T-helper 1 cell treated with Interleukin-12 subunit alpha and Interleukin-12 subunit beta and Interleukin-4 antibody, amounts not matched to agents 30 μg/mL and 1 μg/mL, for 36 hours (primary cell): ENCODE measurements around the gene AHI1.

Source experiments
- H3K27ac Mint-ChIP-seq: one replicate; pipeline ENCODE4 v1.8.0; 2021; ENCODE audit warnings: mild to moderate bottlenecking, mixed read lengths
- H3K27me3 Mint-ChIP-seq: one replicate; pipeline ENCODE4 v1.8.0; 2021; ENCODE audit warnings: low read depth, mixed read lengths
- H3K36me3 Mint-ChIP-seq: one replicate; pipeline ENCODE4 v1.8.0; 2021; ENCODE audit warnings: low read depth, mixed read lengths
- H3K4me1 Mint-ChIP-seq: one replicate; pipeline ENCODE4 v1.8.0; 2021; ENCODE audit warnings: low read depth, mixed read lengths
- H3K4me3 Mint-ChIP-seq: one replicate; pipeline ENCODE4 v1.8.0; 2021; ENCODE audit warnings: mild to moderate bottlenecking, moderate library complexity, mixed read lengths
- H3K9me3 Mint-ChIP-seq: one replicate; pipeline ENCODE4 v1.8.0; 2021; ENCODE audit warnings: mixed read lengths

Gene AHI1

GRCh38 chr6:135281964-135282363 lies 215.6 kb downstream of the AHI1 start:
- peaks cover 3% of the 10 kb centered on the region for H3K4me1 Mint-ChIP-seq
- peaks cover 5% of the 10 kb centered on the region for H3K27me3 Mint-ChIP-seq
- no peak overlapping the region for H3K27ac Mint-ChIP-seq
- peaks cover 2% of the 10 kb centered on the region for H3K36me3 Mint-ChIP-seq
- no peak overlapping the region for H3K4me3 Mint-ChIP-seq
- no peaks in the 10 kb centered on the region for H3K9me3 Mint-ChIP-seq

- H3K36me3 Mint-ChIP-seq = peaks cover 2% of the 10 kb centered on the region
- peaks cover 8% of the 10 kb centered on the region for H3K27me3 Mint-ChIP-seq
- H3K27ac Mint-ChIP-seq = no peak overlapping the region
- no peaks in the 10 kb centered on the region for H3K4me1 Mint-ChIP-seq
- H3K9me3 Mint-ChIP-seq = no peaks in the 10 kb centered on the region
- no peak overlapping the region for H3K4me3 Mint-ChIP-seq
Measured at GRCh38 chr6:135281227-135281626, 216.3 kb downstream of the AHI1 start.

DNA sequence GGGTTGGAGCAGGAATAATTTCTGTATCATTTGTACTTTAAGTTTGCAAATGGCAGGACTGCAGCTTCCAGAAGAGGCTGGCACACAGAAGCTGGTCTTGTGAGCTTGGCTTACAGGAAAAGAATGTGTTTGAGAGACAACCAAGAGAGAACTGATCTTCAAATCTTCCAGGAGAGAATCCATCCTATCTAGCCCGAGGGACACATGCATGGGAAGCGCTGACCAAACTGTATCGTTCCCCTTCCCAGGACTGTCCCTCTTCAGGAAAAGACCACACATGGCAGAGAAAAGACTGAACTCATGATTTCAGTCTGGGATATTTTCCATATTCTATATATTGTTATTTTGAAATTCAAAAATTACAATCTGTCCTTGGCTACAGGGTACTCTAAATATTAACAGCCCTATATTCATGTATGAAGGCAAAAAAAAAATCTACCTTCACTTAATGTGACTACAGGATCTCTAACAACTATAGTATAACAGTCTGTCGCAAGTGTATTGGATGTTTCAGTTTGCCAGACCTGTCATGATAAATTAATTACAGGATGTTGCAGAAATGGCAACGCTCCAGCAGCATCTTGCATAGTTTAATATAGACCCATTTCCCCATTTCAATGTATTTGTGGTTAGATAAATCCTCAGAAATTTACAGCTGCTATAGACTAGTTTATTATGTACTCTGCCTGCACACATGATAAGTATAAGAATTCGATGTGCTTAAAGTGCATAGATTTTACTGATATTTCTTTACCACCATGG lies 217.0 kb downstream of the AHI1 start:
- no peaks in the 10 kb centered on the region for H3K36me3 Mint-ChIP-seq
- no peak overlapping the region for H3K4me3 Mint-ChIP-seq
- H3K9me3 Mint-ChIP-seq = no peaks in the 10 kb centered on the region
- peaks cover 12% of the 10 kb centered on the region for H3K27me3 Mint-ChIP-seq
- H3K27ac Mint-ChIP-seq = no peak overlapping the region
- no peaks in the 10 kb centered on the region for H3K4me1 Mint-ChIP-seq

- Mint-ChIP-seq H3K4me1 (no peaks in the 10 kb centered on the region), H3K27me3 (peaks cover 20% of the 10 kb centered on the region), H3K4me3 (no peak overlapping the region), H3K36me3 (no peaks in the 10 kb centered on the region), H3K9me3 (no peaks in the 10 kb centered on the region), H3K27ac (no peak overlapping the region)
Measured at GRCh38 chr6:135277422-135277821, 220.1 kb downstream of the AHI1 start.

- no peaks in the 10 kb centered on the region for H3K9me3 Mint-ChIP-seq
- H3K4me3 Mint-ChIP-seq = no peak overlapping the region
- H3K36me3 Mint-ChIP-seq = no peaks in the 10 kb centered on the region
- no peaks in the 10 kb centered on the region for H3K4me1 Mint-ChIP-seq
- no peak overlapping the region for H3K27ac Mint-ChIP-seq
- peaks cover 20% of the 10 kb centered on the region for H3K27me3 Mint-ChIP-seq
Measured at GRCh38 chr6:135274561-135275293, 222.8 kb downstream of the AHI1 start.

DNA sequence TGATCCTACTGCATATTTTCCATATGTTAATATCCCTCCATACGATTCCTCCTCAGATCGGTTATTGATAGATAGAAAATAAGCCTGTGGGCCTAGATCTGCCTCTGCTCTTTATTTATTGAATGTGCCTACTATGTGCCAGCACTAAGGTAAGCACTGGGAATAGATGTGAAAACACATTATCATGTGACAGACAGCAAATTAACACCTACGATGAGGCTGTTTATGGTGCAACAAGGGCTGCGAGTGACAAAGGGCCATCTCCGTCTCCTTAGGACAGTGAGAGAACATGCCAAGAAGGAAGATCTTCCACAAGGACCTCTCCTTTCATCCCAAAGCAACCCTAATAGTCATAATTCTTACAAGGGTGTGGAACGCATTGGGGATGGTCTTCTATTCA lies 225.9 kb downstream of the AHI1 start:
- Mint-ChIP-seq H3K4me1 (no peaks in the 10 kb centered on the region), H3K27ac (no peak overlapping the region), H3K27me3 (peaks cover 13% of the 10 kb centered on the region), H3K4me3 (no peak overlapping the region), H3K9me3 (no peaks in the 10 kb centered on the region), H3K36me3 (no peaks in the 10 kb centered on the region)

- Mint-ChIP-seq H3K27ac (no peak overlapping the region), H3K9me3 (no peaks in the 10 kb centered on the region), H3K4me1 (no peaks in the 10 kb centered on the region), H3K27me3 (peaks cover 12% of the 10 kb centered on the region), H3K4me3 (no peak overlapping the region), H3K36me3 (no peaks in the 10 kb centered on the region)
Measured at GRCh38 chr6:135270676-135271536, 226.6 kb downstream of the AHI1 start.

DNA sequence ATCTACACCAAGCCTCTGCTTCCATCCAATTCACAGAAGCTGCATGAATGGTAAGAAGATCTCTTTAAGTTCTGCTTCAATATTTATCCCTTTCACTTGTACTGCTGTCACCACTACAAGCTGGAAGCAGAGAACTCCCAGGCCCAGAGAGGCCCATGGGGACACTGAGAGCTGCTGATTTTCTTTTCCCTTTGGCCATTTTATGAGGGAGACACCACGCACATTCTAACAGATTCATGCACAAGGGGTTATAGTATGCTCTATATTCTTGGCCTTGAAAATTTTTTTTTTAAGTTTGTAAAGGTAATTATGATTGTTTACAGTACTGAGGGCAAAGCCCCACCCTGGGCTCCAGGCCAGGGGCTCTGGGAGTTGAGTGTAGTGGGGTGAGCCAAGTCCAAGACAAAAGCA lies 228.1 kb downstream of the AHI1 start:
- Mint-ChIP-seq H3K4me3 (no peak overlapping the region), H3K27me3 (no peaks in the 10 kb centered on the region), H3K9me3 (no peaks in the 10 kb centered on the region), H3K4me1 (no peaks in the 10 kb centered on the region), H3K36me3 (no peaks in the 10 kb centered on the region), H3K27ac (no peak overlapping the region)

- Mint-ChIP-seq H3K27ac (no peak overlapping the region), H3K9me3 (no peaks in the 10 kb centered on the region), H3K36me3 (no peaks in the 10 kb centered on the region), H3K27me3 (no peaks in the 10 kb centered on the region), H3K4me3 (no peak overlapping the region), H3K4me1 (no peaks in the 10 kb centered on the region)
Measured at GRCh38 chr6:135268740-135269139, 228.8 kb downstream of the AHI1 start.

- Mint-ChIP-seq H3K9me3 (no peaks in the 10 kb centered on the region), H3K27me3 (no peaks in the 10 kb centered on the region), H3K27ac (no peak overlapping the region), H3K4me1 (no peaks in the 10 kb centered on the region), H3K4me3 (no peak overlapping the region), H3K36me3 (no peaks in the 10 kb centered on the region)
Measured at GRCh38 chr6:135268263-135268662, 229.3 kb downstream of the AHI1 start.

DNA sequence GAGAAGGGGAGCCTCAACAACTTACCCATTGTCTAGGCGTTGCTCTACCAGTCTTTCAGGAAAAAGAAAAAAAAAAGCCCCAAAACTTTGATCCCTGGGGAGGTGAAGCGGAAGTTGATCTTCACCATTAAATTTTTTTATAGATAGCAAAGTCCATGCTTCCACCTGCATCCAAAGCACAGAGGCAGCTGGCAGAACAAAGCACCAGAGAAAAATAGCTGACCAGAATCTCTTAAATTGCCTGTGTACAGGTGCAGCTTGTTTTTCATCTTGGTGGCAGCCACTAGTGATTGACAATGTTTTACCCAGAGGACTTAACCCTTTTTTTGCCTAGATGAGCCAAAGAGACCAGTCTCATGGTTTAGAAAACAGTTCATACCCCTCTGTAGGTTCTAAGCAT lies 230.5 kb downstream of the AHI1 start:
- Mint-ChIP-seq H3K4me1 (no peaks in the 10 kb centered on the region), H3K27me3 (no peaks in the 10 kb centered on the region), H3K27ac (no peak overlapping the region), H3K4me3 (no peak overlapping the region), H3K9me3 (no peaks in the 10 kb centered on the region), H3K36me3 (no peaks in the 10 kb centered on the region)

GRCh38 chr6:135266675-135267074 lies 230.9 kb downstream of the AHI1 start:
- Mint-ChIP-seq H3K9me3 (no peaks in the 10 kb centered on the region), H3K27ac (no peak overlapping the region), H3K4me1 (no peaks in the 10 kb centered on the region), H3K36me3 (no peaks in the 10 kb centered on the region), H3K4me3 (no peak overlapping the region), H3K27me3 (no peaks in the 10 kb centered on the region)

DNA sequence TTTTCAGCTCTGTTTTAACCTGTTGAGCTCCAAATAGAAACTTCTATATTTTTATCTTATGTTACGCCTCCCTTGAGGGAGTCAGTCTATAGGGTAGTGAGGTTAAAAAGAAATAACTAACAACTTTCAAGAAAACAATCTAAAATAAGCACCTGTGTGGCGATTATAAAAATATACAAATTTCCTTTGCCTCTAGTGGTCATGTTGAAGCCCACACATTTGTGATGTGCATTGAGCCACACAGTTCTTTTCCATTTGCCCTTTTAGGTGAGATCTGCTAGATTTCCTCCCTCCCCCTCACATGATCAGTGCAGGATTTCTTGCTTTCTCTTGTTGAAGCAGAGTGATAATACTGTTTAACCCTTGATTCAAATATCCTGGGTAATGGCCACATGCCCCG lies 232.3 kb downstream of the AHI1 start:
- no peaks in the 10 kb centered on the region for H3K9me3 Mint-ChIP-seq
- H3K27ac Mint-ChIP-seq = no peak overlapping the region
- no peaks in the 10 kb centered on the region for H3K36me3 Mint-ChIP-seq

GRCh38 chr6:135261872-135262725 lies 235.4 kb downstream of the AHI1 start:
- H3K27ac Mint-ChIP-seq = no peak overlapping the region

More for the DNA sequence above, 232.3 kb downstream of the AHI1 start:
- Mint-ChIP-seq H3K27me3 (no peaks in the 10 kb centered on the region), H3K4me1 (no peaks in the 10 kb centered on the region), H3K4me3 (no peak overlapping the region)

More at GRCh38 chr6:135261872-135262725, 235.4 kb downstream of the AHI1 start:
- H3K36me3 Mint-ChIP-seq = no peaks in the 10 kb centered on the region
- H3K4me3 Mint-ChIP-seq = no peak overlapping the region
- H3K27me3 Mint-ChIP-seq = peaks cover 6% of the 10 kb centered on the region
- no peaks in the 10 kb centered on the region for H3K9me3 Mint-ChIP-seq
- no peaks in the 10 kb centered on the region for H3K4me1 Mint-ChIP-seq
